DMS53 (cell line): Measurements from ENCODE around the gene SPRY1.

Experiments used
- DNase-seq: peaks from one replicate; lab custom pipeline; 2025; lab: John Stamatoyannopoulos, UW

Gene SPRY1

DNA sequence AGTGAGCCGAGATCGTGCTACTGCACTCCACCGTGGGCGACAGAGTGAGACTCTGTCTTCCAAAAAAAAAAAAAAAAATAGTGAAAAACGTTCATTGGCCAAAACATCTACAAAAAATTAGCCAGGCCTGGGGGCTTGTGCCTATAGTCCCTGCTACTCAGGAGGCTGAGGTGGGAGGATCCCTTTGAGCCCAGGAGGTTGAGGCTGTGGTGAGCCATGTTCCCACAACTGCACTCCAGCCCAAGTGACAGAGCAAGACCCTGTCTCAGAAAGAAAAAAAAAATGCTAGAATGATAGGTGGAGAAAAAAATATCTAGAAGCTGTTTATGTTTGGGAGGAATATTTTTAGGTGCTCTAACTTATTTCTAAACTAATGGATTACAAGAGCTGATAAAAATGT is 14.9 kb downstream of the SPRY1 start:
- no peak for DNase-seq

DNA sequence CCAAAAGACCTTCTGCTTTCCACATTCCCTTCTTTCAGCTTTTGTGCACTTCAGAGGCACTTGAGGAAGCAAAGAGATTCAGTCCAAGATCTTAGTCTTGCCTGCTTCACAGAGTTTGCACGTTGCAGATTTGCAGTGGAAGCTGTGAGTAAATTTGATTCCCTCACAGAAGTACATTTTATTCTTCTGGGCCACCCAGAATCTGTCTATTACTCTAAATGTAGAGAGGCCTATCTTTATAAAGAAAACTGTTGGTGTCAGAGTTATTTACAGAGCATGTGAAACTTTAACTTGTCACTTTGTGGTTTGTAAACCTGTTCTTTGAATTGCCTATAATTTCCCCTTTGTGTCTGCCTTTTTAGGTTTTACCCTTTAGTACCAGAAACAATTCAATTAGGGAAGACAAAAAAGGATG is 15.5 kb downstream of the SPRY1 start:
- DNase-seq: peak; percentile 18

DNA sequence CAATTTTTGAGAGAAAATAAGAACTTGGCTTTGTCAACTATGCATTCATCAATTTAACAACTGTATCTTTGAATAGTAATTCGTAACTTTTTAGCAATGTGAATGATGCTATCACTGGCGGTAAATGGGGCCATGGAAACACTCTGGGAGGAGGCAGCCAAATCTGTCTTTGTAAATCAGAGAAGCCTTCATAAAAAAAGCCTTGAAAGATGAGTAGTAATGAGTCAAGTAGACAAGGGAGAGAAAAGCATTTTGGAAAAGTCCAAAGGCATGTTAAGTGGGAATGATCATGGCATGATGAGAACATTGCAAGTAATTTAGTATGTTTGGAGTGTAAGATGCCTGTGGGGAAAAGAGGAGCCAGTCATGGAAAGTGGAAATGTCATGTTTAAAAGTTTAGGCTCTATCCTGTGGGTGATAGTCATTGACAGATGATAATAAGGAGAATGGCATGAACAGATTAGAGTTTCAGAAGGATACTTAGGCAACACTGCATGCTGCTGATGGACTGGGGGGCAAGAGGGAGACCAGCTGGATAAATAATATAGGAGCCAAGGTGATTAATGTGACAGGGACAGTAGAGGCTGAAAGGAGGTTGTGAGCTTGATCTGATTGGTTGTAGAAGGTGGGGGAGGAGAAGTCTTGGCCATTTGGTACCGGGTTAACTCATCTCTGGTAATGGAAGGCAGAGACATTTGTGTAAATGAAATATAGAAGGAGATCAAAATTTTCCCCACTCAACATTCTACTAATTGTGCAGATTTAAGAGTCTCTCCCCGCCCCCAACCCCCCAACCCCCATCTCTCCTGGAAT is 16.3 kb downstream of the SPRY1 start:
- DNase-seq: no peak

DNA sequence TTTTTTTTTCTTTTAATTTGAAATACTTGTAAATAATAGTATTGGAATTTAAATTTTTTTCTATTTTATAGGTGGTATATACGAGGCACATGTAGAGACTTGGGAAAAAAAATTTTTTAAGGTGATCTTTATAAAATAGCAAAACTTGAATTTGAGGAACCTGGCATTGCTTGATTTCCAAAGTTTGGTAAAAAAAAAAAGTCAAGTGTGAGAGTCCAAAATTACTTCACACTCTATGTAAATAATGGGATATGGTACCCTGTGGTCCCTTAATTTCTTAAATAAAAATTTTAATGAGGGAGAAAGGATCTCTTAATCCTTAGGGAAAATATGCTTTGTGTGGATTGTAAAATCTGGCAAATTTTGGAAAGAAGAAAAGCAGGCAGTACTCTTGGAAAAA is 19.0 kb downstream of the SPRY1 start:
- no peak for DNase-seq

DNA sequence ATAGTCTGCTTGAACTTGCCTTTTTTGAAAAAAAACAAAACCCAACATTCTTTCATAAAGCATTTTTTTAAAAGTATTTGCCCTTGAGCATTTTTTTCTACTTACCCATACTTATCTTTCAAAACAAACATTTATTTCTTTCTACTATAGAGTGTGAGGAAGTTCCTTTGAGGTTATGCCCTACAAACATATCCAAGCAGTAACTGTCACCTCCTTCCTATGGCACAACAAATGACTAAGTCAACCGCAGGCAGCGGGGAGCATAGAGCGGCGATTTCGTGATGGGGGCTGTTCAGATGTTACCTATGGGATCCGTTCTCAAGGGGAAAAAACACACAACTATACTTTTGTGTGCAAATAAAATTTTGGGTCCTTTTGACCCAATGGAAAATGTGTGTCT is 19.4 kb downstream of the SPRY1 start:
- DNase-seq: no peak

DNA sequence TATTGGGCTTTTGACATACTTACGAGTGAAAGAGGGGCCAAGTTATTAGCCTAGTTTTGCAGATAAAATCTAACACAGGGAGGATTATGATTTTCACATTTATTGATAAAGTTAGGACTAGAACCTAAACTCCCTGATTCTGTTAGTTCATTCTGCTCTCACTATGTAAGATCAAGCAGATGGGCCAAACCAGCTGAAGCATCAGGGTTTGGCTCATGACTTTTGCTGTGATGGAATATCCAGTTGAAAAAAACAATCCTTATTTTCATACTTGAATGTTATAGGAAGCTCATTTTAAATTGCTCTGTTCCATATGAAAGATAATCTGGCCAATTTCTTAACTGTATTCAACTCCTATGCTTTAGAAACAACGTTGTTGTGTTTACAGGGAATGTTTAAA is 21.2 kb downstream of the SPRY1 start:
- DNase-seq: peak; percentile 37

DNA sequence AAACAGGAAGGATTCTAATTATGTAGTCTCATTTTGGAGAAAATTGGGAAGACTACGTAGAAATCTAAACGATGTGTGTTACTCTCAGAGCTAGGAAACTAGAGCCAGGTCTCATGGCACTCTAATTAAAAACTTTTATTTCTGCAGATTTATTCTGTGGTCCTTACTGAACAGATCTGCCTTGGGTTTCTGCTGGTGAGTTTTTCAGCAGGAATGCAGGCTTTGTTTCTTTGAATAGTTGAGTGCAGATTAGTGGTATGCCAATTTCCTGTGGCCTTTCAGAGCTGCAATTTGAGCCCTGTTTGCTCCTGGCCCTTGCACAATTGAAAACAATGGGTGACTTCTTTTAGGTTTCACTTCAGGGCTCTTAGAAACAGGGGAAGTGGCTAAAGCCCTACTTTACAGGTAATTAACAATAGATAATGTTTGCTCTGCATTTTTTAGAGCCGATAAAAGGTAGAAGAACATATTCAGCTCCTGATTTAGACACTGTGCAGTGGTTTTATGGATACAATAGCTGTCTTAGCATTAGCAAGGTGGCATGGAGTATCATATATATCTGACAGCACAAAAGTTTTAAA is 21.8 kb downstream of the SPRY1 start:
- DNase-seq: peak; percentile 83

DNA sequence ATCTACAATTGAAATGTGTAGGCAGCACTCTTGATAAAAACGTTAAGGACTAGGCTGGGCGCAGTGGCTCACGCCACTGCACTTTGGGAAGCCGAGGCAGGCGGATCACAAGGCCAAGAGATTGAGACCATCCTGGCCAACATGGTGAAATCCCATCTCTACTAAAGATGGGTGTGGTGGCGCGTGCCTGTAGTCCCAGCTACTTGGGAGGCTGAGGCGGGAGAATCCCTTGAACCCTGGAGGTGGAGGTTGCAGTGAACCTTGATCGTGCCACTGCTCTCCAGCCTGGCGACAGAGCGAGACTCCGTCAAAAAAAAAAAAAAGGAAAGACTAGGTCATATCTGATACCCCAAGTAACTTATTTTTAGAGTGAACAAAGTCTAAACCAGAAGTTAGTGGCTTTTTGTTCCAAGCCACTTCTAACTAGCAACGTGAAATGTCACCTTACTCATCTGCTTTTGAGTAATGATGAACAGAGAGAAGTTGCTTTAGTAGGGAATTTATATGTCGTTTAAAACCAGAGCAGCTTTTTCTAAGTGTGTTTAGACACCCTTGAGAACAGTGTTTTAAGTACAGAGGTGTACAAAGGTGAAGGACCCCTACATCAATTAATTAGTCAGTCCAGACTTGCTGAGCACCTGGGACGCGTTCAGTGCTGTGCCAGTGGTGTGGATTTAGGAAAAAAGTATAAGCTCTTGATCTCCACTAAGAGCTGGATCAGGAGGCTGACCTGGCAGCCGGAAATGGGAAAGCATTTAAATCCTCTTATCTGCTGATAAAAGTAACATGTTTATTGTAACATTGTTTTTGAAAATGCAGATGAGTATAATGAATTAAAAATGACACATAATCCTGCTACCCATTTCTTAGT is 23.5 kb downstream of the SPRY1 start:
- DNase-seq: no peak

DNA sequence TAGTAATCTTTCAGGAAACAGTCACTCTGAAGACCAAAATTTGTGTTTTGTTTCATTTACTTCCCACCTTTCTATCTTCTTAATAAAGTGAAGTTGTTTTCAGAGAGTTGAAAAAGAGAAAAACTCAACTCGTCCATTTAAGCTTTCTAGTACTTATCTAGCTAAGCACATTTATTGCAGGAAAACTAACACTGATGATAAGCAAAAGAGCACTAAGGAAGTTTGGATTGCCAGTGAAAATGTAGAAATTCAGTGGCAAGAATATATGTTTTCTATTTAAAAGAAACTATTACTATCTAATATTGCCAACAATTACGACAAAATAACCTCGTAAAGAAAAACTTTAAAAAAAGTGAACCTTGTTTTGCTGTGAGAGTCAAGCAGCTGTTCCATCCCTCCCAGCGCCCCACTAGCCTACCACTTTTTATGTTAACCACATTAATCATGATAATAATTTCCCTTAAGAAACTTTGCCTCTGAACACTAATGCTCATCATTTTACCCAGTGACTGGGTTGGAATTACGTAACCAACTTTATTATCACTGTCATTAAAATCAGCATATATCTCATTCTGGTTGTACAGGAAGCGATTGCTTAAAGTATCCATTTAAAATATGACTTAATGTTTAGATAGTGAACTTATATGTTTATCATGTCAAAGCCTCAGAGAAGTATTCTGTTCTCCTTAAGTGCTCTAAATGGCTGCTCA is 24.8 kb downstream of the SPRY1 start:
- no peak for DNase-seq

DNA sequence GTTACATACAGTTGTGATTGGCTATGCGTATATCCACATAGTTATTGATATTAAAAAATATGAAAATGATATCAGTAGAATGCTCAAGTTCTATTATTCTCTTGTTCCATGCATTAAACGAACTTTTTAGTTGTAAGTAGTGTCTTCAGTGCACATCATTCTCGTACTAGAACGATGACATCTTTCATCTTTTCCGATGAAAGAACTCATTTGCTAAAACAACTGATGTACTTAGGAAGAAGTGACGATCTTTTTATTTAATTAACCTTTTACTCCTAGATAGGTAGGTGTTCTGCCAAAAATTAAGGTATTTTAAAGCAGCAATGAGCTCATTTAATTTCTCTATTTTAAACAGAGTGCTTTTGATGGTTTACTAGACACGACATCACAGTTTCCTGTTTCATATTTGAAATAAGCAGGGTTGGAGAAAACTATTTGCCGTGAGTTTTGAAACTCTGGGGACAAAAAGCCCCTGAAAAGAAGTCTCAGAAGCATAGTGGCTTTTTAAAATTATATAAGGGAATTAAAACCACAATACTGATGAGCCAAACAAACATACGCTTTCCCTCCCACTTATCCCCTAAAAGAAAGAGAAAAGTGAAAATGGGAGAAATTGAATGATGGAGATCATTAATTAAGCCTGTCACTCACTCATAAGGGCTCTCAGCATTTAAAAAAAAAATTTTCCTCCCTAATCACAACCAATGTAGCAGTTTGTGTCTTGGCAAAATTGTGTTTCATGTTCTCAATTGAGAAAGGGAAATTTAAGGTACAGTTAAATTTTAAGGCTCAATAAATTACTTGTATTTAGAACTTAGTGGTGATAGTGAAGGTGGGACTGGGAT is 25.6 kb downstream of the SPRY1 start:
- DNase-seq: no peak

DNA sequence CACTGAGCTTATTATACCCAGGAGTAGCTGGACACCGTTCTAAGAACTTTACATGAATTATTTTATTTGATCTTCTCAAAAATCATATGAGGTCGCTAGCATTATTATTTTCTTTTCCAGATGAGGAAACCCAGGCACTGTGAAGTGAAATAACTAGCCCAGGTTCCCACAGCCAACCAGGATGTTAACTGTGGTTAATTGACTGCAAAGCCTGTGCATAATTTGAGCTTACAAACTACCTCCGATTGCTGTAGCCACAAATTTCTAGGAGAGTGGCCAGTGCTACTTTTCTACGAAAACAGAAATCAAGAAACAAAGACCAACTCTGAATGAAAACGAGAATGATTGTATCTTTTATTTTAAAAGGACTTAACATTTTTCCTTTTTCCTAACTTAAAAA is 27.2 kb downstream of the SPRY1 start:
- no peak for DNase-seq

DNA sequence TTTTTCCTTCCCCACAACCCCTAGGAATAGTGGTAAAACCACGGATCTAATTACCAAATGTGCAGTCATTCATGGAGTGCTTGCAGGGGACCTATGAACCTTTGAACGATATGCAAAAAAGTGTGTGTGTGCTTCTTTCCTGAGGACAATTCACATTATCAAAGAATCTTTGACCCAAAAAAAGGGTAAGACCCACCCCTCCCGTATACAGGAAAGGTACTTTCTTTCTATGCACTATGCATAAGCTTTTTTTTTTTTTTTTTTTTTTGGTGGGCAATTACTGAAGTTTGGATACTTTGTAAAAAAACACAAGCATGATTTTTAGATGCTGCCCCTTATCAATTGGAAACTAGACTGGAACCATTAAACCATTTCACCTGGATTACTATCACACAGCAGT is 31.4 kb downstream of the SPRY1 start:
- no peak for DNase-seq

DNA sequence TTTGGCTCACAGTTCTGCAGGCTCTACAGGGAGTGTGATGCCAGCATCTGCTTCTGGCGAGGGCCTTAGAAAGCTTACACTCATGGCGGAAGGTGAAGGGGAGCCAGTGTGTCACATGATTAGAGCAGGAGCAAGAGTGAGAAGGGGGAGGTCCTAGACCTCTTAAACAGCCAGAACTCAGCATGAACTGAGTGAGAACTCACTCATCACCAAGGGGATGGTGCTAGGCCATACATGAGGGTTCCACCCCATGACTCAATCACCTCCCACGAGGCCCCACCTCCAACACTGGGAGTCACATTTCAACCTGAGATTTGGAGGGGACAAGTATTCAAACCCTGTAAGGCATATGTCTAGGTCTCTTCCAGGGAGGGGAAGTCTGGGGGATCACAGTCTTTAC is 33.4 kb downstream of the SPRY1 start:
- no peak for DNase-seq

DNA sequence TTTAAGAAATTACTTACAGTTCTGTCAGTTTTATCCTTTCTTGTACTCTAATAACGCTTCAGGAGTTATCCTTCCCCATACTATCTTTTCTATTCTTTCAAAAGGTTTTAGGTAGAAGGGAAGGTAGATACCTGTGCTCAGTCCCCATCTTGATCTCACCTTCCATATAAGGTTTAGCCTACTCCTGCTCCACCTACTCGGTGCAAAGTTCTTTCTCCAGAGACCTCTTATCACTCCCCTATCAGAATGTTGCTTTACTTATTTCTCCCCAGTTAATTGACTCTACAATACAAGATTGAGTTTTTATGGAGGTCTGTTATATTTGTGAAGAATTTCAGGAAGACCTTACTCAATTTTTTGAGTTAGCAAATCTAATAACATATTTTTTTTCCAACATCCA is 33.9 kb downstream of the SPRY1 start:
- DNase-seq: no peak

DNA sequence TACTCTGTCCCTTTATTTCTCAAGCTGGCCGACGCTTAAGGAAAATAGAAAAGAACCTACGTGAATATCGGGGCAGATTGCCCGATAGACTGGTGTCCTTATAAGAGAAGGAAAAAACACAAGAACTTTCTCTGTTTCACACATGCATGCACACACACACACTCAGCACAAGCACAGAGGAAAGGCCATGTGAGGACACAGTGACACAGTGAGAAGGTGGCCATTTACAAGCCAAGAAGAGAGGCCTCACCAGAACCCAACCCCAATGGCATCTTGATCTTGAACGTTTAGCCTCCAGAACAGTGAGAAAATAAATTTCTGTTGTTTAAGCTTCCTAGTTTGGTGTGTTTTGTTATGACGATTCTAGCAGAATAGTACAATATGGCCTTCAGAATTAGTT is 37.0 kb downstream of the SPRY1 start:
- no peak for DNase-seq

DNA sequence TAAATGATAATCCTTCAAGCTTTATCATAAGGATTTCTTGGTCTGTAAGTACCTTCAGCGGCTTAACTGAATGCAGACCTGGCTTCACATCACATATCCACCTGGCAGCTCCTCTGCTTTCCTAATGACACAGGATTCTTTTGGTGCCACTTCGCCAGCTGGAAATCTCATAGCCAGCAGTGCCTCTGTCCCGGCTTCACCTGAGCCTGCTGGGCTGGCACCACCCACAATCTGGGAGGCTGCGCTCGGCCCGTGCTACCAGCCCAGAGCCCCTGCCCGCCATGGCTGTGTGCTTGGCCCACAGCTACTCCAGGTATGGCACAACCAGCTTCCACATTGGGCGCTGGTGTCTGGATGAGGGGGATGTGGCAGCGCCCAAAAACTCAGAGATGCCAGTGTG is 37.4 kb downstream of the SPRY1 start:
- no peak for DNase-seq

DNA sequence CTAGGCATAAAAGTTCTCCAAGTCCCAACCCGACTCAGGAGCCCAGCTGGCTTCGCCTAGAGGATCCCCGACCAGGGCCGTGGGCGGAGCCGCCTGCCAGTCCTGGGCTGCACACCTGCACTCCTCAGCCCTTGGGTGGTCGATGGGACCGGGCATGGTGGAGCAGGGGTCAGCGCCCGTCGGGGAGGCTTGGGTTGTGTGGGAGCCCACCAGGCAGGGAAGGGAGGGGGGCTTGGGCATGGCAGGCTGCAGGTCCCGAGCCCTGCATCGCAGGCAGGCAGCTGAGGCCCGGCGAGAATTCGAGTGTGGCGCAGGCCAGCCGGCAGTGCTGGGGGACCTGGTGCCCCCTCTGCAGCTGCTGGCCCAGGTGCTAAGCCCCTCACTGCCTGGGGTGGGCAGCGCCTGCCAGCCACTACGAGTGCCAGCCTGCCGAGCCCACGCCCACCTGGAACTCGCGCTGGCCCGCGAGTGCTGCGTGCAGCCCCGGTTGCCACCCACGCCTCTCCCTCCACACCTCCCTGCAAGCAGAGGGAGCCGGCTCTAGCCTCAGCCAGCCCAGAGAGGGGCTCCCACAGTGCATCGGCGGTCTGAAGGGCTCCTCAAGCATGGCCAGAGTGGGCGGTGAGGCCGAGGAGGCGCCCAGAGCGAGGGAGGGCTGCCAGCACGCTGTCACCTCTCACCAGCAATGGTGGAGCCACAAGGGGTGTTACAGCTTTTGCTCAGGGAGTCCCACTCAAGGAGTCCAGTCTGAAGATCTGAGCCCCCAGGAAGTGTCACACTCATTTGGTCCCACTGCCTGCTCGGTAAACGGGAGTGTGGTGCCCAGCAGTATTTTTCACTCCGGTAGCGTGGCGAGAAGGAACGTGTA is 38.9 kb downstream of the SPRY1 start:
- DNase-seq: no peak

DNA sequence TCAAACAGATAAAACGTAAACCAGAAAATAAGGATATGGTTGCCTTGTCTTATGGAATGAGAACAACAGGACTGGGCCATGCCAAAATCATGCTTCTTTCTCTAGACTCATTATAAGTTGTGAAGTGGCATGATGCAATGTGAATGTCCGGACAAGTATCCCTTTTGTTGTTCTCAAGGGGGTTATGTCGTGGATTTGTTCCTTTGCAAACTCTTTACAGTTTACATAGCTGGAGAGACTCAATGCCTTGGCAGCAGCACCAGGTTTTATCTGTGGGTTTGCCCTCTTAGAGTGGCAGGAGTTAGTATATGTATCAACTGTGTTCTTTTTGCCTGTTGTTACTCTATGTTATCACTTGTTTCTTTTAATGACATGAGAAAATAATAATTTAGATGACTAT is 41.4 kb downstream of the SPRY1 start:
- DNase-seq: peak; percentile 14

DNA sequence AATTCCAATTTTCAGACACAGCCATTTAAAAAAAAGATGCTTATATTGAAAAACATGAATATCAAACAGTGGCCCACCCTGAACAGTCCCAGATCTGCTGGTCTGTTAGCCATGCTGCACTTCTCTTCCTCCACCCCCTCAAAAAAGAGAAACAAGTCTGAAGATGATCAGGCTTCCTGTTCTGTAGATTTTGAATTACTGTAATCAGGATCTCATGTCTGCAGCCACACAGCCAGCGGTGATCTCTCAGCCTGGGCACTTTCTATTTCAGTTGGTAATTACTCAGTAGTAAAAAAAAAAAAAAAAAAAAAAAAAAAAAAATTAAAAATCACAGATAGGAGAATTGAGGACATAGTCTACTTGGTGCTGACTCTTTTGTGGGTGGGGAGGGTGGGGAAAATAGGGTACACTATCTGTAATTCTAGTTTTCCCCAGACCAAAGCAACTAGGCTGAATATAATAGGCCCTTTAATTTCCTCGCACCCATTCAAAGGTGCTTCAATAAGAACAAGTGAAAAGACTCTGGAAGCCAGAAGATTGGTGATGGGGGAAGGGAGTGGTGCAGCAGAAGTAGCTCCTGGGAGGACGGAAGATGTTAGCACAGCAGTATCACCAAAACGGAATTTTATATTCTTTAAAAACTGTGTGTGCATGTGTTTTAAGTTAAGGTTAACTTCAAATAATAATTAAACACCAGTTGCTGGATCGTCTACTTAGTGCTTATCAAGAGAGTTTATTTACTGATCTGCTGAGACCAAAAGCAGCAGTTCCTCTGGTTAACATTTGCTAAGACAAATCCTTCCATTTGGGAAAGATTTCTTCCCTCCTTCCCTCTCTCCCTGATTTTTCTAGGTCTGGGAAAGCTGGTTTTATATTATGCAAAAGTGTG is 47.0 kb downstream of the SPRY1 start:
- DNase-seq: no peak
